HCT116 (cell line): Measurements from ENCODE around the gene BAIAP2. TPM values are rescaled to one million over a fixed set of nuclear protein-coding genes. Genes with fewer than 3 reads are reported as not detected.

Experiments used
- ATAC-seq: fragments of 200-7000 bp; cut with Tn5 transposase; 2 replicates; pipeline ENCODE4 v1.9.1; 2020; ENCODE audit warnings: mild to moderate bottlenecking, moderate library complexity
- BruUV-seq: library from RNA; stranded (reverse); fragments of 400-500 nt; replicated peaks from 2 replicates; lab custom pipeline; 2021; lab: Mats Ljungman, UMichigan
- CTCF ChIA-PET: fragments of 300-600 bp; sonication (Branson Sonifier 250); formaldehyde crosslinking; loops from one replicate; lab custom pipeline; 2021; ENCODE audit warnings: antibody characterized with exemption; lab: Charles Lee
- POLR2A ChIA-PET: fragments of 300-600, 350-600 bp; sonication (Branson Sonifier 250); formaldehyde crosslinking; loops from one replicate; lab custom pipeline; 2021; ENCODE audit warnings: antibody characterized with exemption; lab: Charles Lee
- RAD21 ChIA-PET, 2 experiments: fragments of 300-600 bp; sonication (Branson Sonifier 250); formaldehyde crosslinking; loops; one replicate each; lab custom pipeline; 2023; ENCODE audit warnings: low total read pairs in 2 of 2; ENCODE audit not compliant: uncharacterized antibody in 2 of 2, unreplicated experiment in 2 of 2, low non-redundant PET in 1 of 2; lab: Charles Lee
- DNase-seq: peaks from one replicate; pipeline ENCODE4 v3.0.0-alpha.2; 2010; ENCODE audit warnings: low read depth, low spot score
- H2AFZ ChIP-seq: fragments of 200-600 bp; shearing (Covaris generic), sonication (generic); 2 replicates; pipeline ENCODE4 v1.6.1; 2017; ENCODE audit warnings: low read depth, mixed run types, mixed read lengths, antibody characterized with exemption, low read length; ENCODE audit not compliant: poor library complexity, severe bottlenecking
- H3K27ac ChIP-seq: 2 replicates; pipeline ENCODE4 v1.5.1; 2012; ENCODE audit warnings: low read depth, low read length
- H3K27me3 ChIP-seq: fragments of 200-600 bp; sonication (generic); 2 replicates; pipeline ENCODE4 v1.6.1; 2016; ENCODE audit warnings: mixed run types, low read length, mixed read lengths; ENCODE audit not compliant: insufficient read depth
- H3K36me3 ChIP-seq, 2 experiments: fragments of 200-500 bp in 1 of 2; fragments of 200-600 bp in 1 of 2; sonication (Bioruptor generic) in 1 of 2; sonication (generic) in 1 of 2; 2 replicates each; pipeline versions ENCODE4 v1.5.1 to v1.6.1; 2014 to 2016; ENCODE audit warnings: low read length in 2 of 2, inconsistent platforms in 1 of 2, mixed read lengths in 1 of 2, mixed run types in 1 of 2; ENCODE audit not compliant: insufficient read depth in 2 of 2, control insufficient read depth in 1 of 2
- H3K4me1 ChIP-seq, 2 experiments: fragments of 200-600 bp in 1 of 2; sonication (generic) in 1 of 2; 2 replicates each; pipeline versions ENCODE4 v1.5.1 to v1.6.1; 2012 to 2017; ENCODE audit warnings: low read length in 2 of 2, inconsistent platforms in 1 of 2, mild to moderate bottlenecking in 1 of 2, mixed read lengths in 1 of 2, mixed run types in 1 of 2, moderate library complexity in 1 of 2; ENCODE audit not compliant: insufficient read depth in 2 of 2, control insufficient read depth in 1 of 2
- H3K4me2 ChIP-seq: fragments of 200-600 bp; sonication (generic); 2 replicates; pipeline ENCODE4 v1.6.1; 2017; ENCODE audit warnings: mixed run types, low read length, mixed read lengths
- H3K4me3 ChIP-seq, 2 experiments: fragments of 200-600 bp in 1 of 2; sonication (generic) in 1 of 2; replicated peaks in 1 of 2; 2 replicates each; pipeline ENCODE4 v1.5.1; 2011 to 2016; ENCODE audit warnings: low read length in 2 of 2, control low read depth in 1 of 2, low read depth in 1 of 2, mild to moderate bottlenecking in 1 of 2, mixed read lengths in 1 of 2, mixed run types in 1 of 2
- H3K79me2 ChIP-seq: fragments of 200-600 bp; sonication (generic); 2 replicates; pipeline ENCODE4 v1.6.1; 2017; ENCODE audit warnings: mild to moderate bottlenecking, mixed run types, low read length, moderate library complexity, mixed read lengths; ENCODE audit not compliant: insufficient read depth
- H3K9ac ChIP-seq: fragments of 200-600 bp; sonication (generic); 2 replicates; pipeline ENCODE4 v1.6.1; 2016; ENCODE audit warnings: low read length, mixed read lengths
- H3K9me2 ChIP-seq: fragments of 200-600 bp; sonication (generic), shearing (Covaris generic); 2 replicates; pipeline ENCODE4 v1.6.1; 2017; ENCODE audit warnings: mixed run types, mild to moderate bottlenecking, moderate library complexity; ENCODE audit not compliant: insufficient read depth
- H3K9me3 ChIP-seq, 2 experiments: fragments of 200-500 bp in 1 of 2; fragments of 200-600 bp in 1 of 2; sonication (Bioruptor generic) in 1 of 2; sonication (generic) in 1 of 2; 2 replicates each; pipeline ENCODE4 v1.6.1; 2014 to 2017; ENCODE audit warnings: low read length in 2 of 2, mixed read lengths in 2 of 2, inconsistent platforms in 1 of 2, low read depth in 1 of 2, mild to moderate bottlenecking in 1 of 2, mixed run types in 1 of 2, moderate library complexity in 1 of 2; ENCODE audit not compliant: control insufficient read depth in 1 of 2, insufficient read depth in 1 of 2
- H4K20me1 ChIP-seq: fragments of 200-600 bp; sonication (generic), shearing (Covaris generic); 2 replicates; pipeline ENCODE4 v1.6.1; 2017; ENCODE audit warnings: mixed run types, mild to moderate bottlenecking, moderate library complexity; ENCODE audit not compliant: insufficient read depth
- CBX3 ChIP-seq: IDR thresholded peaks from 2 replicates; pipeline ENCODE4 v1.6.1; 2012; ENCODE audit warnings: low read depth
- EGR1 ChIP-seq: IDR thresholded peaks from 2 replicates; pipeline ENCODE4 v1.6.1; 2012; ENCODE audit warnings: low read depth
- ELF1 ChIP-seq: IDR thresholded peaks from 2 replicates; pipeline ENCODE4 v1.6.1; 2012; ENCODE audit warnings: low read depth, borderline replicate concordance
- EZH2 ChIP-seq: fragments of 200-600 bp; sonication (generic); IDR thresholded peaks from 2 replicates; pipeline ENCODE4 v1.6.1; 2017; ENCODE audit warnings: antibody characterized with exemption, mixed run types
- EZH2phosphoT487 ChIP-seq: fragments of 200-600 bp; IDR thresholded peaks from 2 replicates; pipeline ENCODE4 v1.6.1; 2018; ENCODE audit warnings: antibody characterized with exemption, borderline replicate concordance
- FOSL1 ChIP-seq: IDR thresholded peaks from 2 replicates; pipeline ENCODE4 v1.6.1; 2012; ENCODE audit warnings: low read depth
- RAD21 ChIP-seq: IDR thresholded peaks from 2 replicates; pipeline ENCODE4 v1.6.1; 2012; ENCODE audit warnings: low read depth, mild to moderate bottlenecking
- SIN3A ChIP-seq: IDR thresholded peaks from 2 replicates; pipeline ENCODE4 v1.6.1; 2012; ENCODE audit warnings: low read depth
- SP1 ChIP-seq: IDR thresholded peaks from 2 replicates; pipeline ENCODE4 v1.6.1; 2012; ENCODE audit warnings: low read depth
- SRF ChIP-seq: IDR thresholded peaks from 2 replicates; pipeline ENCODE4 v1.6.1; 2012; ENCODE audit warnings: low read depth
- ZFX ChIP-seq: fragments of 450-650 bp; IDR thresholded peaks from 2 replicates; pipeline ENCODE4 v1.6.1; 2017
- ZNF274 ChIP-seq: fragments of 200-500 bp; sonication (Bioruptor generic); IDR thresholded peaks from 2 replicates; pipeline ENCODE4 v1.6.1; 2014; ENCODE audit warnings: mild to moderate bottlenecking, low read depth, low read length, inconsistent platforms
- intact Hi-C: fragments of 100-400 bp; cut with micrococcal nuclease; formaldehyde crosslinking; loops from 2 replicates; pipeline ENCODE4 v1.10.0; 2022
- total RNA-seq: library from RNA; stranded (reverse); gene quantifications from one replicate; pipeline ENCODE4 v1.2.1, GENCODE V29; 2021; ENCODE audit not compliant: unreplicated experiment
- TF ChIP-seq, protein P1 (sequence below): IDR thresholded peaks from 2 replicates; pipeline ENCODE4 v1.6.1; 2011; ENCODE audit warnings: mild to moderate bottlenecking, low read length, moderate library complexity; ENCODE audit not compliant: insufficient replicate concordance; ENCODE audit errors: extremely low read depth
- TF ChIP-seq, protein P2 (sequence below): IDR thresholded peaks from 2 replicates; pipeline ENCODE4 v1.6.1; 2012; ENCODE audit warnings: low read depth
- TF ChIP-seq, protein P3 (sequence below), 3 experiments: fragments of 200-600 bp in 1 of 3; sonication (generic) in 1 of 3; IDR thresholded peaks in 2 of 3; conservative IDR thresholded peaks in 1 of 3; 2 replicates each; pipeline ENCODE4 v1.5.1; 2012 to 2017; ENCODE audit warnings: low read depth in 2 of 3, low read length in 2 of 3, antibody characterized with exemption in 1 of 3, borderline replicate concordance in 1 of 3, control low read depth in 1 of 3, mild to moderate bottlenecking in 1 of 3, mixed read lengths in 1 of 3, mixed run types in 1 of 3, moderate library complexity in 1 of 3; ENCODE audit not compliant: insufficient read depth in 1 of 3
- TF ChIP-seq, protein P4 (sequence below): IDR thresholded peaks from 2 replicates; pipeline ENCODE4 v1.6.1; 2012

The BAIAP2 gene
- total RNA-seq, 1 experiment from 2014 or later, result 105 TPM

DNA sequence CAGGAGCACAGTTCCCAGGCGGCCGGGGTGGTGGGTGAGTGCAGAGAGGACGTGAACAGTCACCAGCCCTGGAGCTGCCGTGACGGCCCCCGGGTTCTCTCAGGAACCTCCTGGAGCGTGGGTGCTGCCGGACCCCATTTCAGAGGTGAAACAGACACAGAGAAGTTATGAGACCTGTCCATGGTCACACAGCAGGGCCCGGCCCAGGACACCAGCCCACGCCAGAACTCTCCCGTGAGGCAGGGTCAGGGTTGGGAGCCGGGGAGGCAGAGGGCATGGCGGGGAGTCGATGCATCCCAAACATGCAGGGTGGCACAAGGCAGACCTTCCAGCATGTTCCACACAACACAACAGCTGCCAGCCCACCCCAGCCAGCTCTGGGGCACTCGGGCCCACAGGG is 126.6 kb downstream of the BAIAP2 start:
- Histone ChIP-seq H4K20me1 (no peaks in the 10 kb centered on the region), H3K27me3 (no peaks in the 10 kb centered on the region), H3K36me3 (no peaks in the 10 kb centered on the region), H3K4me3 (no peak overlapping the region), H3K4me1 (peaks cover 0 to 3% of the 10 kb centered on the region in 2 experiments; a peak in 1 of 4 replicates), H3K9ac (no peak overlapping the region), H2AFZ (no peak overlapping the region), H3K27ac (no peak overlapping the region), H3K4me2 (no peak overlapping the region), H3K9me3 (no peaks in the 10 kb centered on the region), H3K79me2 (no peaks in the 10 kb centered on the region), H3K9me2 (no peaks in the 10 kb centered on the region)
- BruUV-seq, result no TSS peak
- CTCF ChIA-PET, result no interaction called here
- RAD21 ChIA-PET, result no interaction called here
- intact Hi-C loops, result no loop called here
- no peak for TF ChIP-seq EGR1
- no peak for TF ChIP-seq CBX3
- no peak for TF ChIP-seq SP1
- TF ChIP-seq ELF1, result no peak
- TF ChIP-seq RAD21, result no peak
- no peak for TF ChIP-seq ZFX
- no peak for TF ChIP-seq FOSL1
- TF ChIP-seq, protein P1, sequence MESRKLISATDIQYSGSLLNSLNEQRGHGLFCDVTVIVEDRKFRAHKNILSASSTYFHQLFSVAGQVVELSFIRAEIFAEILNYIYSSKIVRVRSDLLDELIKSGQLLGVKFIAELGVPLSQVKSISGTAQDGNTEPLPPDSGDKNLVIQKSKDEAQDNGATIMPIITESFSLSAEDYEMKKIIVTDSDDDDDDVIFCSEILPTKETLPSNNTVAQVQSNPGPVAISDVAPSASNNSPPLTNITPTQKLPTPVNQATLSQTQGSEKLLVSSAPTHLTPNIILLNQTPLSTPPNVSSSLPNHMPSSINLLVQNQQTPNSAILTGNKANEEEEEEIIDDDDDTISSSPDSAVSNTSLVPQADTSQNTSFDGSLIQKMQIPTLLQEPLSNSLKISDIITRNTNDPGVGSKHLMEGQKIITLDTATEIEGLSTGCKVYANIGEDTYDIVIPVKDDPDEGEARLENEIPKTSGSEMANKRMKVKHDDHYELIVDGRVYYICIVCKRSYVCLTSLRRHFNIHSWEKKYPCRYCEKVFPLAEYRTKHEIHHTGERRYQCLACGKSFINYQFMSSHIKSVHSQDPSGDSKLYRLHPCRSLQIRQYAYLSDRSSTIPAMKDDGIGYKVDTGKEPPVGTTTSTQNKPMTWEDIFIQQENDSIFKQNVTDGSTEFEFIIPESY, result no peak
- TF ChIP-seq, protein P2, sequence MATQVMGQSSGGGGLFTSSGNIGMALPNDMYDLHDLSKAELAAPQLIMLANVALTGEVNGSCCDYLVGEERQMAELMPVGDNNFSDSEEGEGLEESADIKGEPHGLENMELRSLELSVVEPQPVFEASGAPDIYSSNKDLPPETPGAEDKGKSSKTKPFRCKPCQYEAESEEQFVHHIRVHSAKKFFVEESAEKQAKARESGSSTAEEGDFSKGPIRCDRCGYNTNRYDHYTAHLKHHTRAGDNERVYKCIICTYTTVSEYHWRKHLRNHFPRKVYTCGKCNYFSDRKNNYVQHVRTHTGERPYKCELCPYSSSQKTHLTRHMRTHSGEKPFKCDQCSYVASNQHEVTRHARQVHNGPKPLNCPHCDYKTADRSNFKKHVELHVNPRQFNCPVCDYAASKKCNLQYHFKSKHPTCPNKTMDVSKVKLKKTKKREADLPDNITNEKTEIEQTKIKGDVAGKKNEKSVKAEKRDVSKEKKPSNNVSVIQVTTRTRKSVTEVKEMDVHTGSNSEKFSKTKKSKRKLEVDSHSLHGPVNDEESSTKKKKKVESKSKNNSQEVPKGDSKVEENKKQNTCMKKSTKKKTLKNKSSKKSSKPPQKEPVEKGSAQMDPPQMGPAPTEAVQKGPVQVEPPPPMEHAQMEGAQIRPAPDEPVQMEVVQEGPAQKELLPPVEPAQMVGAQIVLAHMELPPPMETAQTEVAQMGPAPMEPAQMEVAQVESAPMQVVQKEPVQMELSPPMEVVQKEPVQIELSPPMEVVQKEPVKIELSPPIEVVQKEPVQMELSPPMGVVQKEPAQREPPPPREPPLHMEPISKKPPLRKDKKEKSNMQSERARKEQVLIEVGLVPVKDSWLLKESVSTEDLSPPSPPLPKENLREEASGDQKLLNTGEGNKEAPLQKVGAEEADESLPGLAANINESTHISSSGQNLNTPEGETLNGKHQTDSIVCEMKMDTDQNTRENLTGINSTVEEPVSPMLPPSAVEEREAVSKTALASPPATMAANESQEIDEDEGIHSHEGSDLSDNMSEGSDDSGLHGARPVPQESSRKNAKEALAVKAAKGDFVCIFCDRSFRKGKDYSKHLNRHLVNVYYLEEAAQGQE, result no peak
- no peak for TF ChIP-seq SIN3A
- TF ChIP-seq EZH2, result no peak
- no peak for TF ChIP-seq SRF
- no peak for TF ChIP-seq EZH2phosphoT487
- TF ChIP-seq, protein P3, sequence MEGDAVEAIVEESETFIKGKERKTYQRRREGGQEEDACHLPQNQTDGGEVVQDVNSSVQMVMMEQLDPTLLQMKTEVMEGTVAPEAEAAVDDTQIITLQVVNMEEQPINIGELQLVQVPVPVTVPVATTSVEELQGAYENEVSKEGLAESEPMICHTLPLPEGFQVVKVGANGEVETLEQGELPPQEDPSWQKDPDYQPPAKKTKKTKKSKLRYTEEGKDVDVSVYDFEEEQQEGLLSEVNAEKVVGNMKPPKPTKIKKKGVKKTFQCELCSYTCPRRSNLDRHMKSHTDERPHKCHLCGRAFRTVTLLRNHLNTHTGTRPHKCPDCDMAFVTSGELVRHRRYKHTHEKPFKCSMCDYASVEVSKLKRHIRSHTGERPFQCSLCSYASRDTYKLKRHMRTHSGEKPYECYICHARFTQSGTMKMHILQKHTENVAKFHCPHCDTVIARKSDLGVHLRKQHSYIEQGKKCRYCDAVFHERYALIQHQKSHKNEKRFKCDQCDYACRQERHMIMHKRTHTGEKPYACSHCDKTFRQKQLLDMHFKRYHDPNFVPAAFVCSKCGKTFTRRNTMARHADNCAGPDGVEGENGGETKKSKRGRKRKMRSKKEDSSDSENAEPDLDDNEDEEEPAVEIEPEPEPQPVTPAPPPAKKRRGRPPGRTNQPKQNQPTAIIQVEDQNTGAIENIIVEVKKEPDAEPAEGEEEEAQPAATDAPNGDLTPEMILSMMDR (IDR thresholded peaks at IDR 0.05 in 2 of 3, conservative IDR thresholded peaks at IDR 0.05 in 1 of 3; ENCODE audit: borderline replicate concordance in 1 of 3, insufficient read depth in 1 of 3, low read depth in 2 of 3, low read length in 2 of 3), result no peak
- TF ChIP-seq, protein P4, sequence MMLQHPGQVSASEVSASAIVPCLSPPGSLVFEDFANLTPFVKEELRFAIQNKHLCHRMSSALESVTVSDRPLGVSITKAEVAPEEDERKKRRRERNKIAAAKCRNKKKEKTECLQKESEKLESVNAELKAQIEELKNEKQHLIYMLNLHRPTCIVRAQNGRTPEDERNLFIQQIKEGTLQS, result no peak
- TF ChIP-seq ZNF274, result no peak
- DNase-seq (no peak), ATAC-seq (no peak)
- POLR2A ChIA-PET, result no interaction called here
